Subcutaneous adipose tissue (tissue), 4 donors: ENCODE measurements around the gene FRMD5. TPM values are rescaled to one million over a fixed set of nuclear protein-coding genes. Genes with fewer than 3 reads are reported as not detected.

Source experiments
- CTCF ChIP-seq: fragments of 450-650 bp; IDR thresholded peaks from one replicate; pipeline ENCODE4 v1.5.1; 2016; ENCODE audit warnings: low read depth, mild to moderate bottlenecking, control low read depth, antibody characterized with exemption, moderate library complexity
- total RNA-seq, 4 donors: library from RNA; depleted of rRNA; stranded (reverse); fragments of >200 nt; gene quantifications; one replicate each; pipeline ENCODE4 v1.1.0, GENCODE V29; 2016

FRMD5 gene
- total RNA-seq, 4 donors from 2014 or later: 0.34 TPM; not detected in 3

- no peak for TF ChIP-seq CTCF
Measured at GRCh38 chr15:44018151-44018550, 176.9 kb downstream of the FRMD5 start.

DNA sequence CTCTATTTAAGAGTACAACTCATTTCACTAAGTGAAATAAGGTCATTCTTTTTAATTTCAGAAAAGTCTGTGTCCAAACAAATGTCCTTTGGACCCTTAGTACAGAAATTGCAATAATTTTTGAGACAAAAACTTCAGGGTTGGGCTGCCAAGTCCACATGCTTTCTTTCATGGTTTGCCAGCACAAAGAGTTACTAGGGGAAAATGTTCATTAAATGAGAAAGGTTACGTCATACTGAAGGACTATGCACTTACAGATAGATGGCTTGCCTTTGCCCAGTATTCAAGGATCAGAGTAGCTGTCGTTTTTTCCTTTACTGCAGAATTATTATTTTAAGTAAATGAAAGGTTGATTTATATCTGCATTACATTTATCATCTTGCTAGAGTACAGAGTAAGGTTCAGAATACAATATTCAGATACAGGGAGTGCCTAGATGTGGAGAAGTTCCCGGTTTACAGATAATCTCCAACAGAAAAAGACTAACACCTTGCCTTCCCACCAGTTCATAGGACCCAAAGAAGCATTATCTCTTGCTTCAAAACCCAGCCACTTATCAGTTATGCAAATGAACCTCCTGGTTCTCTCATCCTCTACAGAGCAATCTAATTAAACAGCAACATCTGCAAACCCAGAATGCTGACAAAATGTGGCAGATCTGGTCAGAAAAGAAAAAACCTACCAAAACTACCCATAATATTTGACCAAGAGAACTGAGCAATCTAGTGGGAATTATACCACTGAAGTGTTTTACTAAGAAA lies 179.3 kb downstream of the FRMD5 start:
- TF ChIP-seq CTCF: no peak

DNA sequence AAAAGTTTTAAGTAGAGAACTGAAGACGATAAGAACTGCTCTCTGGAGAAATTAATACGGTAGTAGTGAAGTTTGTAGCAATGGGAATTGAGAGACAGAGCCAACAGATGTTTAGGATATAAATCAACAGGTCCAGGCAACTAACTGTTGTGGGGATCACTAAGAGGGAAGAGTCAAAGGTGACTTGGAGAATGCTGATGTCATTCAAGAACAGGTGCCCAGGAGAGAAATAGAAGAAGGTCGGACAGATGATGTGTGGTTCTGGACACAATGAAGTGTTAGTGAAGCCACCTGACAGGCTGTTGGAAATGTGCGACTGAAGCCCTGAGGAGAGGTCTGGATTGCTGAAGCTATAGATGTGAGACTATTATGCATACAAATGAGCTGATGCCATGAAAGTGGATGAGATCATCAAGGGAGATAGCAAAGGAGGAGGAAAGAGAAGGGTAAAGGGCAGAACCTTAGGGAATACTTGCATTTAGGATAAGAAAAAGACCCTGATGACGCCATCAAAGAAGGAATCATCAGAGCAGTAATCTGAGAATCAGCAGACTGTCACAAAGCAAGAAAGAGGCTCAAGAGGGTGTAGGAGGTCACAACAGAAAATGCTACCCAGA lies 183.7 kb downstream of the FRMD5 start:
- TF ChIP-seq CTCF: no peak

GRCh38 chr15:44010089-44010488 lies 185.0 kb downstream of the FRMD5 start:
- TF ChIP-seq CTCF: no peak

DNA sequence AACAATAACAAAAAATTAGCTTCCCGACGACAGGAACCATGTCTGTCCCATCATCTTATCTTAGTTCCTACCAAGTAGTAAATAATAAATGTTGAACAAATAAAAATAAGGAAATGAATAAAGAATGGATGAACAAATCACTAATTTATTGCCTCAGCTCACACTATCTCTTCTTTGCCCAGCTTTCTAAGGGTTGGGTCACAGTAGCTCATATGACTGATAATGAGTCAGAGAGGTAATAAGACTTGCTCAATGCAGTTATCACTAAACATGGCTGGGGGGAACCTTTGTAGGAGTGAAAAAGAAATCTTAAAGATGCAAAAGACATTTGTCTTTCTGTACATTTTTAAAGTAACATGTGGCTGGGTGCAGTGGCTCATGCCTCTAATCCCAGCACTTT lies 186.0 kb downstream of the FRMD5 start:
- TF ChIP-seq CTCF: no peak

- no peak for TF ChIP-seq CTCF
Measured at GRCh38 chr15:43998607-43999006, 196.5 kb downstream of the FRMD5 start.

DNA sequence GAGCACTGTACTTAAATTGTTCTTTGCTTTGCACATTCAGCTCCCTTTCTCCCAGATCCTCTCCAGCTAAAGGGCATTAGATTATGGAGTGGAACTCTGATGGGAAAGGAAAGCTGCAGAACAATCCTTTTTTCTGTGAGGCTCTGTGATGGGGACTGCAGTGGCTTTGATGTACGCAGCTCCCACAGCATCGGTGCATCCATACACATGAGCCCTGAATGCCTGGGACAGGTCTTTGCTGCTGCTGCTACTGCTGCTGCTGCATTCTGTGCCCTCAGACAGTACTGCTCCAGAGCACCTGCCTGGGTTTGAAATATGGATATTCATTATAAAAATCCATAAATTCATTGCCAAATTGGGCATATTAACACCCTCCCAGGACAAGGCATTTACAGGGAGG lies 203.9 kb downstream of the FRMD5 start:
- TF ChIP-seq CTCF: no peak
